Activated CD4-positive, alpha-beta memory T cell treated with anti-CD3 and anti-CD28 coated beads for 36 hours (primary cell): Measurements from ENCODE around the gene CRB2. TPM values are rescaled to one million over a fixed set of nuclear protein-coding genes. Genes with fewer than 3 reads are reported as not detected.

Source experiments
- CTCF ChIA-PET: fragments of 350-600 bp; sonication (Branson Sonifier 250); formaldehyde crosslinking; loops from one replicate; lab custom pipeline; 2021; ENCODE audit warnings: antibody characterized with exemption, inconsistent platforms; lab: Charles Lee
- POLR2A ChIA-PET: fragments of 350-600 bp; sonication (Branson Sonifier 250); formaldehyde crosslinking; loops from one replicate; lab custom pipeline; 2021; ENCODE audit warnings: antibody characterized with exemption; lab: Charles Lee
- DNase-seq: peaks from one replicate; pipeline ENCODE4 v3.0.0-alpha.2; 2020
- H3K27ac Mint-ChIP-seq: one replicate; pipeline ENCODE4 v1.8.0; 2021; ENCODE audit warnings: mixed read lengths
- H3K27me3 Mint-ChIP-seq: one replicate; pipeline ENCODE4 v1.8.0; 2021; ENCODE audit warnings: mixed read lengths
- H3K36me3 Mint-ChIP-seq: one replicate; pipeline ENCODE4 v1.8.0; 2021; ENCODE audit warnings: mixed read lengths
- H3K4me1 Mint-ChIP-seq: one replicate; pipeline ENCODE4 v1.8.0; 2021; ENCODE audit warnings: low read depth, mixed read lengths
- H3K4me3 Mint-ChIP-seq: one replicate; pipeline ENCODE4 v1.8.0; 2021; ENCODE audit warnings: mild to moderate bottlenecking, mixed read lengths
- H3K9me3 Mint-ChIP-seq: one replicate; pipeline ENCODE4 v1.8.0; 2021; ENCODE audit warnings: mixed read lengths
- intact Hi-C: fragments of 100-400 bp; cut with micrococcal nuclease; formaldehyde crosslinking; loops from one replicate; pipeline ENCODE4 v1.15.1; 2023
- total RNA-seq, 2 experiments: library from RNA; stranded (reverse); gene quantifications; one replicate each; pipeline ENCODE4 v1.2.3, GENCODE V29; 2021

The CRB2 gene
- total RNA-seq, 2 experiments from 2014 or later: not detected

GRCh38 chr9:123407217-123407851 lies 51.3 kb downstream of the CRB2 start:
- ChIA-PET CTCF (interaction anchor here (2.9 kb wide), 1 partner anchor 8 kb away, joined by 9 read pairs; no protein-coding TSS in a partner anchor), POLR2A (no interaction called here)
- no peak overlapping the region for H3K4me3 Mint-ChIP-seq
- H3K4me1 Mint-ChIP-seq: no peaks in the 10 kb centered on the region
- H3K9me3 Mint-ChIP-seq: no peaks in the 10 kb centered on the region
- no peak overlapping the region for H3K27ac Mint-ChIP-seq
- no peak for DNase-seq
- H3K36me3 Mint-ChIP-seq: peaks cover under 1% of the 10 kb centered on the region
- H3K27me3 Mint-ChIP-seq: no peaks in the 10 kb centered on the region
- intact Hi-C loops: no loop called here

- Mint-ChIP-seq H3K27me3 (no peaks in the 10 kb centered on the region), H3K27ac (no peak overlapping the region), H3K36me3 (no peaks in the 10 kb centered on the region), H3K9me3 (no peaks in the 10 kb centered on the region), H3K4me1 (no peaks in the 10 kb centered on the region), H3K4me3 (no peak overlapping the region)
- DNase-seq: no peak
- ChIA-PET CTCF (interaction anchor here (0.7 to 2.9 kb wide), 3 partner anchors 9 to 548 kb away, joined by 4 to 9 read pairs (median 4); no protein-coding TSS in a partner anchor), POLR2A (no interaction called here)
- intact Hi-C loops: no loop called here
Measured at GRCh38 chr9:123408313-123409262, 52.6 kb downstream of the CRB2 start.

- H3K27ac Mint-ChIP-seq: no peak overlapping the region
- H3K4me3 Mint-ChIP-seq: no peak overlapping the region
- intact Hi-C loops: no loop called here
- ChIA-PET POLR2A (no interaction called here), CTCF (no interaction called here)
- DNase-seq: no peak
- no peaks in the 10 kb centered on the region for H3K4me1 Mint-ChIP-seq
- H3K27me3 Mint-ChIP-seq: no peaks in the 10 kb centered on the region
- no peaks in the 10 kb centered on the region for H3K36me3 Mint-ChIP-seq
- no peaks in the 10 kb centered on the region for H3K9me3 Mint-ChIP-seq
Measured at GRCh38 chr9:123410281-123410910, 54.4 kb downstream of the CRB2 start.

DNA sequence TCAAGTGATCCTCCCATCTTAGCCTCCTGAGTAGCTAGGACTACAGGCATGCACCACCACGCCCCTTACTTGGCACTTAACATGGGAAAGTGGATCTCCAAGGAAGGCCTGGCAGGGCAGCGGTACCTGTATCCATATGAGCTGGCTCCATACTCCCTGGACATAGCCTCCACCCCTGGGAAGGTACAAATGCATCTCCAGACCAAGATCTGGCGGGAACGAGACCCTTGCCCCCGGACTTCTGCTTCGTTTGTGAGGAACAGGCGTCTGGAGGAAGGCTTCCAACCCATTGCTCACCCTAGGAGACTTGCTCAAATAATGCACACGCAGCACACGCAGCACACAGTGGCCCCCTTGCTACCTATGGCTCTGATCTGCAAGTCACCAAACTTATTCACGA lies 55.2 kb downstream of the CRB2 start:
- no peak for DNase-seq
- Mint-ChIP-seq H3K27ac (no peak overlapping the region), H3K4me1 (no peaks in the 10 kb centered on the region), H3K27me3 (no peaks in the 10 kb centered on the region), H3K36me3 (no peaks in the 10 kb centered on the region), H3K4me3 (no peak overlapping the region), H3K9me3 (no peaks in the 10 kb centered on the region)
- CTCF ChIA-PET: no interaction called here
- intact Hi-C loops: no loop called here
- POLR2A ChIA-PET: no interaction called here

GRCh38 chr9:123411636-123412035 lies 55.6 kb downstream of the CRB2 start:
- H3K27ac Mint-ChIP-seq: no peak overlapping the region
- DNase-seq: no peak
- POLR2A ChIA-PET: no interaction called here

DNA sequence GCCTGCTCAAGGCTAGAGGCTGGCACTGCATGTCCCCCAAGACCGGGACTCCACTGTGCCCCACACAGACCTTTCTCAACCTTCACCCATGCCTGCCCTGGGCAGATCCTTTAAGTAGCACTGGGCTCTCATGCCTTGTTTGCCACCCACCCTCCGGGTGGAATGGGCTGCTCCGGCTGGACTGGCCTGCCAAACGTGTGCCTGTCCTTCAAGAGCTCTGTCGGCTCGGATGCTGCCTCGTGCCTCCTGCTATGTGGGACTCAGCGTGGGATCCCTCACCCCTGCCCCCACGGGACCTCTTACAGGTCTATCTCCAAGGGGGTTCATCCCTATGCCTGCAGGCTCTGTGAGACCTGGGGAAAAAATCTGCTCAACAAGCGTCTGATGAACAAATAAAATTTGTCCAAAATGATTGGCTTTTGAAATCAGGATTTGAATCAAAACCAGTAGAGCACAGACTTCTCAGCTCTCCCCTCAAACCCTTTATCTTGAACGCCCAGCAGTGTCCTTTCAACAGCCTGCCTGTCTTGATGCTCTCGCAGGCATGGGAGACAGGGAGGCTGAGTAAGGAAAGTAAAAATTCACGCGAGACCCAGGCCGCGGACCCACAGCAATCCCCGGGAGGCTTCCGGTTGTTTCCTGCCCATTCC lies 56.3 kb downstream of the CRB2 start:
- POLR2A ChIA-PET: no interaction called here
- H3K36me3 Mint-ChIP-seq: no peaks in the 10 kb centered on the region
- no peaks in the 10 kb centered on the region for H3K9me3 Mint-ChIP-seq
- H3K27me3 Mint-ChIP-seq: no peaks in the 10 kb centered on the region
- H3K27ac Mint-ChIP-seq: no peak overlapping the region
- no peak for DNase-seq
- H3K4me1 Mint-ChIP-seq: no peaks in the 10 kb centered on the region
- no peak overlapping the region for H3K4me3 Mint-ChIP-seq
- intact Hi-C loops: no loop called here
- CTCF ChIA-PET: no interaction called here

More at GRCh38 chr9:123411636-123412035, 55.6 kb downstream of the CRB2 start:
- intact Hi-C loops: no loop called here
- no peak overlapping the region for H3K4me3 Mint-ChIP-seq
- H3K4me1 Mint-ChIP-seq: no peaks in the 10 kb centered on the region
- no peaks in the 10 kb centered on the region for H3K9me3 Mint-ChIP-seq
- CTCF ChIA-PET: no interaction called here
- H3K27me3 Mint-ChIP-seq: no peaks in the 10 kb centered on the region
- H3K36me3 Mint-ChIP-seq: no peaks in the 10 kb centered on the region

DNA sequence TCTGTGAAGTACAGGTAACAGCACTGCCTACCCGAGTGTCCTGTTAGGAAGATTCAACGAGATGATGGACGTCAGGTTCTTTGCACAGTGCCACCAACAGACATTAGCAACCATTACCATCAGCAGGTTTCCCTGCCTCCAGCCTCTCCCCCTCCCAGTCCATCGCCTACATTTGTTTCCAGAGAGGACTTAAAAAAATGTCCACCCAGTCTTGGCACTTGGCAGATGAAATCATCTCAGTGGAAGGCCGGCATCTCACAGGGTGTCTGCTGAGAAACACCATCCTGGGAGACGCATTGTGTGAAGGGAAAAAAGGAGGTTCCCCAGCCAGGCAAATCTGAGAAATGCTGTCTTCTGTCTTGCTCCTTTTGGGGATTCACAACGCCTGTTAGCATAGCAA lies 58.2 kb downstream of the CRB2 start:
- Mint-ChIP-seq H3K4me1 (no peaks in the 10 kb centered on the region), H3K27me3 (no peaks in the 10 kb centered on the region), H3K36me3 (no peaks in the 10 kb centered on the region), H3K9me3 (no peaks in the 10 kb centered on the region), H3K4me3 (no peak overlapping the region), H3K27ac (no peak overlapping the region)
- intact Hi-C loops: no loop called here
- ChIA-PET CTCF (no interaction called here), POLR2A (no interaction called here)
- DNase-seq: no peak

DNA sequence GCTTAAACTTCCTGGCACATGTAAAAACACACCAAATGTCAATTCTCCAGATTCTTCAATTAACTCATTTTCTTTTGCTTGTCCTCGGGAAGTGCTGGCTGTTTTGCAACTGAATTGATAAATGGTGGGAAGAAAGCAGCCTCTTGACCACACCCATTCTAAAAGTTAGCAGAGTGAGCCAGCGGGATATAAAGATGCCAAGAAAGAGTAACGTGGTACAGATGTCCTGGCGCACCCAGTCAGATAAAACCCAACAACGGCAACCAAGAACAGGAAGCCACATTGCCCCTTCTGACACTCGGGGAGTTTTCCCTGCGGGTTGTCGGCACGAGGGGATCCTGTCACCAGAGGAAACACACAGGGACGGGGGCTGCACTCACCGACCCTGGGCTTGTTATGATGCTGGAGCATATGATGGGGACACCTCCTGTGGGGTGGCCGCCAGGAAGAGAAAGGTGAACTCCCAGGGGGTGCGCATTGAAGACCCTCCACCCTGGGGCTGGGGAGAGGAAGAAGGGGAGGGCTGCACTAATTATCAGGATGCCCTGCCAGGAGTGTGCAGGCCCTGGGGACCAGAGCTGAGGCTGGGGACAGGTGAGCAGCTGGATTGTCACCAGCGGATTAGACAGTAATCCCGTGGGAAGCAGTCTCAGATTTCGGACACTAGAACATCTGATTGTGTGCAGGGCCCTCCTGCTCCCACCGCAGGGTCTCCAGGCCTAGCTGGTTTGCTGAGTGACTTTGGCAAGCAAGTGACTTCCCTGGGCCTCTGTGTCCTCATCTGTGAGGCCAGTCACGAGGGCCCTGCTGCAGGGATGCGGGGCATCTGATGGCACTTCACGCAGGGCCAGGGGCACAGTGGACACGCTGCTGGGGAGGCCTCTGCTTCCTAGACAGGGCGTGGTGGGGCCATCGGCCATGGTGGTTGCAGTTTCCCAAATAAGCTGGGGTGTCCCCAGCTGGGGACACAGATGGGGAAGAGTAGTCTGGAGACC lies 59.2 kb downstream of the CRB2 start:
- Mint-ChIP-seq H3K4me3 (no peak overlapping the region), H3K27me3 (no peaks in the 10 kb centered on the region), H3K9me3 (no peaks in the 10 kb centered on the region), H3K4me1 (no peaks in the 10 kb centered on the region), H3K36me3 (peaks cover 2% of the 10 kb centered on the region), H3K27ac (no peak overlapping the region)
- ChIA-PET CTCF (no interaction called here), POLR2A (no interaction called here)
- DNase-seq: no peak
- intact Hi-C loops: no loop called here

DNA sequence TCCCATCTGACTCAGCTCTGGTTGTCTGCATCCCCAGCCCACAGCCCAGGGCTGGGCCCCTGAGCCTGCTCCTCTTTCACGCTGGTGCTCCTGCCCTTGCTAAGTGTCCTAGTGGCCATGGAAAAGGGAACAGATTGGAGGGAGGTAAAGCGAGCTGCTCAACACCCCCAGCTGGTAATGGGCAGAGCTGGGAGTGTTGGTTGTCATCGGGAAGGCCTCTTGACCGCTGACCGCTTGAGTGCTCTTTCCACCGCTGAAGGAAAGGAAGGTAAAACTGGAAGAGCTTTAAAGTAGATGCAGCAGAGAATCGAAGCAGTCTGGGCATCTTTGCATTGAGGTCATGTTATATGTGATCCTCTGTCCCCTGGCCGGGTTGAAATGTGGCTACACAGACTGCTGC lies 60.2 kb downstream of the CRB2 start:
- Mint-ChIP-seq H3K9me3 (no peaks in the 10 kb centered on the region), H3K27ac (no peak overlapping the region), H3K27me3 (no peaks in the 10 kb centered on the region), H3K4me3 (no peak overlapping the region), H3K4me1 (no peaks in the 10 kb centered on the region), H3K36me3 (peaks cover 2% of the 10 kb centered on the region)
- ChIA-PET POLR2A (no interaction called here), CTCF (no interaction called here)
- intact Hi-C loops: no loop called here
- DNase-seq: no peak

- Mint-ChIP-seq H3K36me3 (peaks cover 2% of the 10 kb centered on the region), H3K4me3 (no peak overlapping the region), H3K4me1 (no peaks in the 10 kb centered on the region), H3K9me3 (no peaks in the 10 kb centered on the region), H3K27me3 (no peaks in the 10 kb centered on the region), H3K27ac (no peak overlapping the region)
- CTCF ChIA-PET: no interaction called here
- POLR2A ChIA-PET: no interaction called here
- no peak for DNase-seq
- intact Hi-C loops: no loop called here
Measured at GRCh38 chr9:123417289-123418051, 61.5 kb downstream of the CRB2 start.

- ChIA-PET POLR2A (no interaction called here), CTCF (no interaction called here)
- no peaks in the 10 kb centered on the region for H3K27me3 Mint-ChIP-seq
- no peaks in the 10 kb centered on the region for H3K9me3 Mint-ChIP-seq
- H3K4me3 Mint-ChIP-seq: no peak overlapping the region
- DNase-seq: no peak
- intact Hi-C loops: no loop called here
- peaks cover 2% of the 10 kb centered on the region for H3K36me3 Mint-ChIP-seq
- no peak overlapping the region for H3K27ac Mint-ChIP-seq
- H3K4me1 Mint-ChIP-seq: no peaks in the 10 kb centered on the region
Measured at GRCh38 chr9:123418052-123418430, 62.0 kb downstream of the CRB2 start.
